ENCODE data around the gene CDCA8. TPM values are rescaled to one million over a fixed set of nuclear protein-coding genes. Genes with fewer than 3 reads are reported as not detected.
A peak's percentile ranks its signal among the peaks of the same experiment; 100 is the strongest.
"Not testable (repeated sequence)": the region's sequence is repeated elsewhere in the genome, so short reads cannot be mapped to it uniquely, and the experiment has no call there.

CDCA8 gene
- total RNA-seq, 1 experiment from 2014 or later, result 51.7 TPM

DNA sequence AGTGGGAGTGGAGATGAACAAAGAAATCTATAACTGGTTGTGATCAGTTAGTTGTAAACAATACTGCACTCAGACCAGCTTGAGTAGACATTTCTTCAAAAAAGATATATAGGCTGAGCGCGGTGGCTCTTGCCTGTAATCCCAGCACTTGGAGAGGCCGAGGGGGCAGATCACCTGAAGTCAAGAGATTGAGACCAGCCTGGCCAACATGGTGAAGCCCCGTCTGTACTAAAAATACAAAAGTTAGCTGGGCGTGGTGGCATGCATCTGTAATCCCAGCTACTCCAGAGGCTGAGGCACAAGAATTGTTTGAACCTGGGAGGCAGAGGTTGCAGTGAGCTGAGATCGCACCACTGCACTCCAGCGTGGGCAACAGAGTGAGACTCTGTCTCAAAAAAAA, 45.7 kb downstream of the CDCA8 start:
- H2AFZ ChIP-seq (ENCODE audit: low read depth, low read length, poor library complexity, severe bottlenecking); H3K4me3 ChIP-seq (replicated peaks in 1 of 2; ENCODE audit: low read depth in 1 of 2, low read length in 2 of 2); intact Hi-C loops (cut with micrococcal nuclease); H3K9me3 ChIP-seq (ENCODE audit: control insufficient read depth in 1 of 2, insufficient read depth in 1 of 2, low read depth in 1 of 2, low read length in 2 of 2); H3K27me3 ChIP-seq (ENCODE audit: insufficient read depth, low read length); CTCF ChIA-PET; H3K4me2 ChIP-seq (ENCODE audit: low read length); H3K9ac ChIP-seq (ENCODE audit: low read length); RAD21 ChIA-PET (ENCODE audit: low non-redundant PET in 1 of 2, low total read pairs in 2 of 2, uncharacterized antibody in 2 of 2, unreplicated experiment in 2 of 2); DNase-seq (ENCODE audit: low read depth, low spot score); BruUV-seq (replicated peaks); POLR2A ChIA-PET; H3K36me3 ChIP-seq (ENCODE audit: control insufficient read depth in 1 of 2, insufficient read depth in 2 of 2, low read length in 2 of 2); H3K27ac ChIP-seq (ENCODE audit: low read depth, low read length); H4K20me1 ChIP-seq (ENCODE audit: insufficient read depth); ATAC-seq; H3K79me2 ChIP-seq (ENCODE audit: insufficient read depth, low read length); H3K9me2 ChIP-seq (ENCODE audit: insufficient read depth): not testable (repeated sequence)
- H3K4me1 ChIP-seq (ENCODE audit: control insufficient read depth in 1 of 2, insufficient read depth in 2 of 2, low read length in 2 of 2), result peaks cover 20 to 29% of the 10 kb centered on the region in 2 experiments

DNA sequence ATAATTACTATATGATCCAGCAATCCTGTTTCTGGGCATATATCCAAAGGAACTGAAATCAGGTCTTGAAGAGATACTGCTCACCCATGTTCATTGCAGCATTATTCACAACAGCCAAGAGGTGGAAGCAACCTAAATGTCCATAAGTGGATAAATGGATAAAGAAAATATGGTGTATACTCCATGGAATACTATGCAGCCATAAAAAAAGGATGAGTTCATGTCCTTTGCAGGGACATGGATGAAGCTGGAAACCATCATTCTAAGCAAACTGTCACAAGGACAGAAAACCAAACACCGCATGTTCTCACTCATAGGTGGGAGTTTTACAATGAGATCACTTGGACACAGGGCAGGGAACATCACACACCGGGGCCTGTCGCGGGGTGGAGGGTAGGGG, 46.3 kb downstream of the CDCA8 start:
- Histone ChIP-seq H3K4me2 (ENCODE audit: low read length) (peak overlapping the region; percentile 67; the same call in 1 of the 2 replicates), H3K27ac (ENCODE audit: low read depth, low read length) (peak overlapping the region; percentile 67; the same call in 1 of the 2 replicates), H3K4me1 (ENCODE audit: control insufficient read depth in 1 of 2, insufficient read depth in 2 of 2, low read length in 2 of 2) (peaks cover 20 to 29% of the 10 kb centered on the region in 2 experiments)
- H2AFZ ChIP-seq (ENCODE audit: low read depth, low read length, poor library complexity, severe bottlenecking); CTCF ChIA-PET; H3K27me3 ChIP-seq (ENCODE audit: insufficient read depth, low read length); H3K79me2 ChIP-seq (ENCODE audit: insufficient read depth, low read length); intact Hi-C loops (cut with micrococcal nuclease); DNase-seq (ENCODE audit: low read depth, low spot score); ATAC-seq; H3K36me3 ChIP-seq (ENCODE audit: control insufficient read depth in 1 of 2, insufficient read depth in 2 of 2, low read length in 2 of 2); RAD21 ChIA-PET (ENCODE audit: low non-redundant PET in 1 of 2, low total read pairs in 2 of 2, uncharacterized antibody in 2 of 2, unreplicated experiment in 2 of 2); H3K4me3 ChIP-seq (replicated peaks in 1 of 2; ENCODE audit: low read depth in 1 of 2, low read length in 2 of 2); H3K9ac ChIP-seq (ENCODE audit: low read length); BruUV-seq (replicated peaks); H3K9me2 ChIP-seq (ENCODE audit: insufficient read depth); POLR2A ChIA-PET; H3K9me3 ChIP-seq (ENCODE audit: control insufficient read depth in 1 of 2, insufficient read depth in 1 of 2, low read depth in 1 of 2, low read length in 2 of 2); H4K20me1 ChIP-seq (ENCODE audit: insufficient read depth): not testable (repeated sequence)

GRCh38 chr1:37739222-37739621, 46.9 kb downstream of the CDCA8 start:
- H3K4me3 ChIP-seq (replicated peaks in 1 of 2; ENCODE audit: low read depth in 1 of 2, low read length in 2 of 2), result peak overlapping the region in 1 of 2 experiments; percentile 33; a peak in 2 of 4 replicates
- peaks cover 20 to 29% of the 10 kb centered on the region in 2 experiments for H3K4me1 ChIP-seq (ENCODE audit: control insufficient read depth in 1 of 2, insufficient read depth in 2 of 2, low read length in 2 of 2)
- ChIA-PET CTCF (no interaction called here), POLR2A (no interaction called here), RAD21 (ENCODE audit: low non-redundant PET in 1 of 2, low total read pairs in 2 of 2, uncharacterized antibody in 2 of 2, unreplicated experiment in 2 of 2) (no interaction called here)
- intact Hi-C loops (cut with micrococcal nuclease), result no loop called here
- H3K9me3 ChIP-seq (ENCODE audit: control insufficient read depth in 1 of 2, insufficient read depth in 1 of 2, low read depth in 1 of 2, low read length in 2 of 2), result no peaks in the 10 kb centered on the region
- peak overlapping the region; percentile 67 for H3K27ac ChIP-seq (ENCODE audit: low read depth, low read length)
- no peaks in the 10 kb centered on the region for H3K79me2 ChIP-seq (ENCODE audit: insufficient read depth, low read length)
- peak; percentile 77 for DNase-seq (ENCODE audit: low read depth, low spot score)
- H4K20me1 ChIP-seq (ENCODE audit: insufficient read depth), result no peaks in the 10 kb centered on the region
- no peaks in the 10 kb centered on the region for H3K9me2 ChIP-seq (ENCODE audit: insufficient read depth)
- BruUV-seq (replicated peaks), result no TSS peak
- H2AFZ ChIP-seq (ENCODE audit: low read depth, low read length, poor library complexity, severe bottlenecking), result no peak overlapping the region
- peak; percentile 95 for ATAC-seq
- 0 out of 2 replicates have a peak overlapping the region, but pooled peaks have one; percentile 19 for H3K9ac ChIP-seq (ENCODE audit: low read length)
- H3K27me3 ChIP-seq (ENCODE audit: insufficient read depth, low read length), result no peaks in the 10 kb centered on the region
- H3K4me2 ChIP-seq (ENCODE audit: low read length), result peak overlapping the region; percentile 67
- no peaks in the 10 kb centered on the region for H3K36me3 ChIP-seq (ENCODE audit: control insufficient read depth in 1 of 2, insufficient read depth in 2 of 2, low read length in 2 of 2)
- TF ChIP-seq JUND (IDR thresholded peaks at IDR 0.05), result peak; percentile 97
- no peak for TF ChIP-seq ZNF274 (IDR thresholded peaks at IDR 0.05; ENCODE audit: low read depth, low read length)
- TF ChIP-seq, protein P1, sequence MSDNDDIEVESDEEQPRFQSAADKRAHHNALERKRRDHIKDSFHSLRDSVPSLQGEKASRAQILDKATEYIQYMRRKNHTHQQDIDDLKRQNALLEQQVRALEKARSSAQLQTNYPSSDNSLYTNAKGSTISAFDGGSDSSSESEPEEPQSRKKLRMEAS (IDR thresholded peaks at IDR 0.05), result peak; percentile 40
- TF ChIP-seq, protein P2, sequence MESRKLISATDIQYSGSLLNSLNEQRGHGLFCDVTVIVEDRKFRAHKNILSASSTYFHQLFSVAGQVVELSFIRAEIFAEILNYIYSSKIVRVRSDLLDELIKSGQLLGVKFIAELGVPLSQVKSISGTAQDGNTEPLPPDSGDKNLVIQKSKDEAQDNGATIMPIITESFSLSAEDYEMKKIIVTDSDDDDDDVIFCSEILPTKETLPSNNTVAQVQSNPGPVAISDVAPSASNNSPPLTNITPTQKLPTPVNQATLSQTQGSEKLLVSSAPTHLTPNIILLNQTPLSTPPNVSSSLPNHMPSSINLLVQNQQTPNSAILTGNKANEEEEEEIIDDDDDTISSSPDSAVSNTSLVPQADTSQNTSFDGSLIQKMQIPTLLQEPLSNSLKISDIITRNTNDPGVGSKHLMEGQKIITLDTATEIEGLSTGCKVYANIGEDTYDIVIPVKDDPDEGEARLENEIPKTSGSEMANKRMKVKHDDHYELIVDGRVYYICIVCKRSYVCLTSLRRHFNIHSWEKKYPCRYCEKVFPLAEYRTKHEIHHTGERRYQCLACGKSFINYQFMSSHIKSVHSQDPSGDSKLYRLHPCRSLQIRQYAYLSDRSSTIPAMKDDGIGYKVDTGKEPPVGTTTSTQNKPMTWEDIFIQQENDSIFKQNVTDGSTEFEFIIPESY (IDR thresholded peaks at IDR 0.05; ENCODE audit: extremely low read depth, insufficient replicate concordance, low read length), result no peak
- TF ChIP-seq ELF1 (IDR thresholded peaks at IDR 0.05; ENCODE audit: borderline replicate concordance, low read depth), result no peak
- TF ChIP-seq CBX3 (IDR thresholded peaks at IDR 0.05; ENCODE audit: low read depth), result peak; percentile 58; the same call in 1 of the 2 replicates
- TF ChIP-seq TCF7L2 (IDR thresholded peaks at IDR 0.05; ENCODE audit: borderline replicate concordance, extremely low read depth, insufficient read depth, insufficient read length), result peak; percentile 54
